H1 (cell line): ENCODE measurements around the gene GSKIP. TPM values are rescaled to one million over a fixed set of nuclear protein-coding genes. Genes with fewer than 3 reads are reported as not detected.

ENCODE experiments used
- CBX8 ChIP-seq: fragments of 300-800, 300-1000 bp; sonication (generic); IDR thresholded peaks from 2 replicates; pipeline ENCODE4 v1.7.1; 2016; ENCODE audit warnings: low read depth, low read length, borderline replicate concordance
- CHD7 ChIP-seq: fragments of 300-600 bp; sonication (generic); IDR thresholded peaks from 2 replicates; pipeline ENCODE4 v1.7.1; 2012; ENCODE audit warnings: low read length, moderate library complexity, mild to moderate bottlenecking, inconsistent platforms; ENCODE audit not compliant: insufficient replicate concordance
- GABPA ChIP-seq: IDR thresholded peaks from 2 replicates; pipeline ENCODE4 v1.6.1; 2011; ENCODE audit warnings: mild to moderate bottlenecking, low read length, moderate library complexity, borderline replicate concordance; ENCODE audit not compliant: insufficient read depth
- HDAC2 ChIP-seq, 2 experiments: fragments of 300-600 bp in 1 of 2; sonication (generic) in 1 of 2; IDR thresholded peaks; 2 replicates each; pipeline ENCODE4 v1.6.1; 2011 to 2012; ENCODE audit warnings: low read depth in 2 of 2, low read length in 2 of 2, mild to moderate bottlenecking in 2 of 2, moderate library complexity in 2 of 2, borderline replicate concordance in 1 of 2, inconsistent platforms in 1 of 2
- KDM1A ChIP-seq: fragments of 200-600, 300-600 bp; sonication (generic); IDR thresholded peaks from 2 replicates; pipeline ENCODE4 v1.7.1; 2016; ENCODE audit warnings: mild to moderate bottlenecking, low read length, borderline replicate concordance
- NANOG ChIP-seq: IDR thresholded peaks from 2 replicates; pipeline ENCODE4 v1.6.1; 2011; ENCODE audit warnings: low read length, low read depth, mild to moderate bottlenecking, inconsistent platforms; ENCODE audit not compliant: insufficient read depth, poor library complexity, severe bottlenecking
- SIN3A ChIP-seq, 2 experiments: IDR thresholded peaks in 1 of 2; conservative IDR thresholded peaks in 1 of 2; 2 replicates each; pipeline ENCODE4 v1.6.1; 2011 to 2012; ENCODE audit warnings: low read length in 2 of 2, improper control_type of control experiment in 1 of 2, low read depth in 1 of 2, mild to moderate bottlenecking in 1 of 2
- SIRT6 ChIP-seq: IDR thresholded peaks from one replicate; pipeline ENCODE4 v1.7.1; 2012; ENCODE audit warnings: low read length, inconsistent platforms
- SRF ChIP-seq: IDR thresholded peaks from 2 replicates; pipeline ENCODE4 v1.6.1; 2011; ENCODE audit warnings: mild to moderate bottlenecking, low read depth, low read length, moderate library complexity
- polyA plus RNA-seq, 7 experiments: library from polyadenylated mRNA; depleted of rRNA in 3 of 7; stranded (reverse) in 5 of 7; unstranded in 2 of 7; fragments of >200 nt in 5 of 7; fragments of 200-250 nt in 2 of 7; gene quantifications; 1 replicate in 5 of 7; 2 replicates in 1 of 7; 4 replicates in 1 of 7; pipeline versions ENCODE4 v1.2.1 to v1.2.3, GENCODE V29; 2011 to 2013; ENCODE audit warnings: missing spikeins in 2 of 7, mixed read lengths in 2 of 7
- total RNA-seq: library from RNA; stranded (reverse); fragmentation: NEBNext Ultra II Directional; extraction: Animal tissue kit (Norgen Biotek cat#: 25700); gene quantifications from 2 replicates; pipeline ENCODE4 v1.2.1, GENCODE V29; 2021

The GSKIP gene
- total and polyA plus RNA-seq, 2 of the 8 experiments (the other 6 are each of a cell fraction or from before 2014, with no cell fraction given): 20.3 to 37.1 TPM

- no peak for TF ChIP-seq CHD7
- TF ChIP-seq GABPA: no peak
- TF ChIP-seq CBX8: no peak
- TF ChIP-seq HDAC2 (IDR thresholded peaks at IDR 0.05; ENCODE audit: borderline replicate concordance in 1 of 2, low read depth in 2 of 2, low read length in 2 of 2): no peak
- no peak for TF ChIP-seq SRF
- TF ChIP-seq KDM1A: no peak
- no peak for TF ChIP-seq NANOG
- TF ChIP-seq SIN3A (conservative IDR thresholded peaks at IDR 0.05 in 1 of 2, IDR thresholded peaks at IDR 0.05 in 1 of 2; ENCODE audit: low read depth in 1 of 2, low read length in 2 of 2): no peak
- no peak for TF ChIP-seq SIRT6
- TF ChIP-seq, all 59 proteins: peak for 0
These were observed 35.6 kb downstream of the GSKIP start (continued) for GRCh38 chr14:96398921-96399320.
